ENCODE data around the gene DTL. TPM values are rescaled to one million over a fixed set of nuclear protein-coding genes. Genes with fewer than 3 reads are reported as not detected.

Gene DTL
- total RNA-seq, 1 experiment from 2014 or later, result 41.0 TPM

GRCh38 chr1:212147581-212148033 lies 112.1 kb downstream of the DTL start:
- H3K79me2 ChIP-seq (ENCODE audit: insufficient read depth, low read length), result no peaks in the 10 kb centered on the region
- CTCF ChIA-PET, result no interaction called here
- BruUV-seq (replicated peaks), result no TSS peak
- H4K20me1 ChIP-seq (ENCODE audit: insufficient read depth), result no peaks in the 10 kb centered on the region
- H3K36me3 ChIP-seq (ENCODE audit: control insufficient read depth in 1 of 2, insufficient read depth in 2 of 2, low read length in 2 of 2), result no peaks in the 10 kb centered on the region
- DNase-seq (ENCODE audit: low read depth, low spot score), result no peak
- no peaks in the 10 kb centered on the region for H3K9me3 ChIP-seq (ENCODE audit: control insufficient read depth in 1 of 2, insufficient read depth in 1 of 2, low read depth in 1 of 2, low read length in 2 of 2)
- ATAC-seq, result no peak
- intact Hi-C loops (cut with micrococcal nuclease), result no loop called here
- no peak overlapping the region for H3K4me2 ChIP-seq (ENCODE audit: low read length)
- no peaks in the 10 kb centered on the region for H3K27me3 ChIP-seq (ENCODE audit: insufficient read depth, low read length)
- H3K4me1 ChIP-seq (ENCODE audit: control insufficient read depth in 1 of 2, insufficient read depth in 2 of 2, low read length in 2 of 2), result no peaks in the 10 kb centered on the region
- H3K4me3 ChIP-seq (replicated peaks in 1 of 2; ENCODE audit: low read depth in 1 of 2, low read length in 2 of 2), result no peak overlapping the region
- H3K9ac ChIP-seq (ENCODE audit: low read length), result no peak overlapping the region
- RAD21 ChIA-PET (ENCODE audit: low non-redundant PET in 1 of 2, low total read pairs in 2 of 2, uncharacterized antibody in 2 of 2, unreplicated experiment in 2 of 2), result no interaction called here
- no peak overlapping the region for H3K27ac ChIP-seq (ENCODE audit: low read depth, low read length)
- POLR2A ChIA-PET, result no interaction called here
- H2AFZ ChIP-seq (ENCODE audit: low read depth, low read length, poor library complexity, severe bottlenecking), result no peak overlapping the region
- no peaks in the 10 kb centered on the region for H3K9me2 ChIP-seq (ENCODE audit: insufficient read depth)
- TF ChIP-seq CEBPB (IDR thresholded peaks at IDR 0.05; ENCODE audit: low read depth), result no peak
- TF ChIP-seq EZH2phosphoT487 (IDR thresholded peaks at IDR 0.05; ENCODE audit: borderline replicate concordance), result no peak
- no peak for TF ChIP-seq POLR2AphosphoS5 (IDR thresholded peaks at IDR 0.05; ENCODE audit: low read depth, low read length)
- TF ChIP-seq SRF (IDR thresholded peaks at IDR 0.05; ENCODE audit: low read depth), result no peak
- TF ChIP-seq ATF3 (IDR thresholded peaks at IDR 0.05), result no peak
- no peak for TF ChIP-seq ZFX (IDR thresholded peaks at IDR 0.05)
- TF ChIP-seq RAD21 (IDR thresholded peaks at IDR 0.05; ENCODE audit: low read depth), result no peak
- TF ChIP-seq JUND (IDR thresholded peaks at IDR 0.05), result no peak
- no peak for TF ChIP-seq MAX (IDR thresholded peaks at IDR 0.05)
- no peak for TF ChIP-seq POLR2A (IDR thresholded peaks at IDR 0.05; ENCODE audit: borderline replicate concordance, extremely low read depth, insufficient read depth, insufficient read length)
- no peak for TF ChIP-seq YY1 (IDR thresholded peaks at IDR 0.05; ENCODE audit: extremely low read depth, insufficient replicate concordance, low read depth, low read length)
- no peak for TF ChIP-seq EGR1 (IDR thresholded peaks at IDR 0.05; ENCODE audit: low read depth)
- TF ChIP-seq SP1 (IDR thresholded peaks at IDR 0.05; ENCODE audit: low read depth), result no peak
- TF ChIP-seq REST (IDR thresholded peaks at IDR 0.05; ENCODE audit: low read depth), result no peak
- no peak for TF ChIP-seq CBX3 (IDR thresholded peaks at IDR 0.05; ENCODE audit: low read depth)
- TF ChIP-seq TCF7L2 (IDR thresholded peaks at IDR 0.05; ENCODE audit: borderline replicate concordance, extremely low read depth, insufficient read depth, insufficient read length), result no peak

Data from HCT116 (cell line).